K562 (cell line): Measurements from ENCODE around the gene ETV2. TPM values are rescaled to one million over a fixed set of nuclear protein-coding genes. Genes with fewer than 3 reads are reported as not detected.

ENCODE experiments used
- BDP1 ChIP-seq: IDR thresholded peaks from 3 replicates; pipeline ENCODE4 v1.6.1; 2011; ENCODE audit not compliant: insufficient read length, insufficient read depth
- BHLHE40 ChIP-seq: IDR thresholded peaks from 2 replicates; pipeline ENCODE4 v1.6.1; 2011; ENCODE audit warnings: low read length, improper control_type of control experiment
- BMI1 ChIP-seq: fragments of 150-350 bp; IDR thresholded peaks from 2 replicates; pipeline ENCODE4 v1.6.1; 2014; ENCODE audit warnings: low read length
- DDX20 ChIP-seq: fragments of 450-650 bp; IDR thresholded peaks from 2 replicates; pipeline ENCODE4 v1.6.1; 2016; ENCODE audit warnings: missing genetic modification characterization, low read depth, mild to moderate bottlenecking, missing compliant biosample characterization, moderate library complexity
- HBP1 ChIP-seq: fragments of 450-650 bp; formaldehyde crosslinking; IDR thresholded peaks from 2 replicates; pipeline ENCODE4 v1.4.0; 2022; ENCODE audit warnings: missing genetic modification characterization
- HMG20A ChIP-seq: fragments of 450-650 bp; formaldehyde crosslinking; conservative IDR thresholded peaks from 2 replicates; pipeline ENCODE4 v1.4.0; 2020; ENCODE audit warnings: mild to moderate bottlenecking, mixed read lengths
- IRF1 ChIP-seq: sonication (generic); formaldehyde crosslinking; IDR thresholded peaks from 2 replicates; pipeline ENCODE4 v1.8.0; 2022; ENCODE audit warnings: missing genetic modification reagents, mild to moderate bottlenecking, borderline replicate concordance
- KDM4B ChIP-seq, 2 experiments: fragments of 450-650 bp in 1 of 2; sonication (generic) in 1 of 2; IDR thresholded peaks; 2 replicates each; pipeline ENCODE4 v1.6.1; 2016 to 2017; ENCODE audit warnings: borderline replicate concordance in 2 of 2, antibody characterized with exemption in 1 of 2, low read depth in 1 of 2, mild to moderate bottlenecking in 1 of 2
- MLX ChIP-seq, 2 experiments: fragments of 450-650 bp in 1 of 2; sonication (generic) in 1 of 2; formaldehyde crosslinking; conservative IDR thresholded peaks; 2 replicates each; pipeline versions ENCODE4 v1.4.0 to v1.8.1; 2020 to 2022; ENCODE audit warnings: mild to moderate bottlenecking in 1 of 2, missing genetic modification reagents in 1 of 2
- PTRF ChIP-seq: fragments of 450-650 bp; IDR thresholded peaks from 2 replicates; pipeline ENCODE4 v1.6.1; 2016; ENCODE audit warnings: mild to moderate bottlenecking, missing genetic modification characterization, missing compliant biosample characterization
- RHOXF2B ChIP-seq: fragments of 250-450 bp; sonication (Bioruptor Pico); conservative IDR thresholded peaks from 2 replicates; pipeline ENCODE4 v1.5.1; 2021
- SP2 ChIP-seq: IDR thresholded peaks from 2 replicates; pipeline ENCODE4 v1.6.1; 2011; ENCODE audit warnings: mild to moderate bottlenecking, low read depth, low read length, moderate library complexity; ENCODE audit not compliant: poor library complexity, severe bottlenecking; ENCODE audit errors: extremely low read depth
- ZC3H11A ChIP-seq: IDR thresholded peaks from 2 replicates; pipeline ENCODE4 v1.6.1; 2012; ENCODE audit warnings: low read depth, low read length, improper control_type of control experiment
- ZNF165 ChIP-seq: fragments of 250-450 bp; sonication (Bioruptor Pico); IDR thresholded peaks from 2 replicates; pipeline ENCODE4 v1.4.0; 2020; ENCODE audit warnings: borderline replicate concordance
- ZNF445 ChIP-seq: fragments of 250-450 bp; sonication (Bioruptor Pico); IDR thresholded peaks from 2 replicates; pipeline ENCODE4 v1.4.0; 2020; ENCODE audit warnings: low read depth, mild to moderate bottlenecking, moderate library complexity
- ZNF507 ChIP-seq: conservative IDR thresholded peaks from 2 replicates; pipeline ENCODE4 v1.6.1; 2017; ENCODE audit warnings: missing genetic modification characterization, missing compliant biosample characterization
- polyA plus RNA-seq, 8 experiments: library from polyadenylated mRNA; depleted of rRNA in 4 of 8; stranded (reverse) in 5 of 8; unstranded in 3 of 8; fragments of >200 nt; fragmentation: Nextera tagmentation in 2 of 8; fragmentation: Illumina TruSeq in 1 of 8; extraction: Ambion mirVana in 2 of 8; extraction: Trizol in 1 of 8; gene quantifications; 2 replicates each; pipeline versions ENCODE4 v1.2.1 to v1.2.3, GENCODE V29; 2011 to 2014; ENCODE audit warnings: inconsistent platforms in 1 of 8, missing spikeins in 1 of 8
- total RNA-seq, 7 experiments: library from RNA; depleted of rRNA in 6 of 7; stranded (reverse); fragments of >200 nt in 6 of 7; fragmentation: Illumina TruSeq in 2 of 7; extraction: Trizol in 2 of 7; gene quantifications; 2 replicates each; pipeline versions ENCODE4 v1.2.1 to v1.2.3, GENCODE V29; 2011 to 2021; ENCODE audit warnings: low replicate concordance in 1 of 7
- TF ChIP-seq, protein P1 (sequence below), 2 experiments: fragments of 150-350 bp in 1 of 2; IDR thresholded peaks; 2 replicates each; pipeline ENCODE4 v1.6.1; 2012 to 2016; ENCODE audit warnings: low read depth in 2 of 2, low read length in 2 of 2, mild to moderate bottlenecking in 1 of 2, moderate library complexity in 1 of 2
- TF ChIP-seq, protein P2 (sequence below): IDR thresholded peaks from 2 replicates; pipeline ENCODE4 v1.6.1; 2012; ENCODE audit warnings: low read depth, low read length, improper control_type of control experiment, borderline replicate concordance

ETV2 gene
- total and polyA plus RNA-seq, 9 of the 15 experiments (the other 6 are each of a cell fraction or from before 2014, with no cell fraction given): 0.11 to 3.7 (median 0.55) TPM

DNA sequence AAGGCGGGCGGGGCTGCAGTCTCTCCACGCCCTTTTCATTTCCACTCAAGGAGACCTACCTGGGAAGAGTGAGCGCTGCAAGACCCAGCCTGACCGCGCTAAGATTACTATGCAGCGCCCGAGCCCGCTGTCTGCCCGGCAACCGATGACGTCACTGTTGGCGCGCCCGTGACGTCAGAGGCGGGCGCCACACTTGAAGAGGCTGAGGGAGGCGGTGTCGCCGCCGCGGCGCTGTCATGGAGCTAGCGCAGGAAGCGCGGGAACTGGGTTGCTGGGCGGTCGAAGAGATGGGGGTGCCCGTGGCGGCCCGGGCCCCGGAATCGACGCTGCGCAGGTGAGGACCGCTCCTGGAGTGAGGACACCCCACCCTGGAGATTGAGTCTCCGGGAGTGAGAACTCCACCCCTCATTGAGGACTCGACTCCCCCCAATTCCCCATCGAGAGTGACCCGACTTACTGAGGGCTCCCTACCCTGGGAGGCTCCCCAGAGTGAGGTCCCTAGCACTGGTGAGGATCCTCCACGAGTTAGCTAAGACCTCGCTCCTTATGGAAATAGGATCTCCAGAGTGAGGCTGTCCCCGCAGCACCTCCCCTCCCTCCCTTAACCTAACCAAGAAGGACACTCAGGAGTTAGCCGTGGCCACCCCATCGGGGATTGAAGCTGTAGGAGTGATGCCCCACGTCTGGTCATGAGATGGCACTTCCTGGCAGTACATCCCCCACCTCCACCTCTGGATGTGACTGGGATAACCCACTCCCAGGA lies 28.8 kb upstream of the ETV2 start, which contains the start of gene HAUS5 (continued):
- TF ChIP-seq BHLHE40: peak; percentile 79
- no peak for TF ChIP-seq DDX20
- TF ChIP-seq HBP1 (CRISPR knock-in tag): 0 out of 2 replicates have a peak, but pooled peaks have one; percentile 33
- no peak for TF ChIP-seq HMG20A (CRISPR knock-in tag)
- TF ChIP-seq RHOXF2B (CRISPR knock-in tag): no peak; the same call in 1 of the 2 replicates
- TF ChIP-seq BMI1: no peak
- TF ChIP-seq IRF1 (CRISPR knock-in tag): no peak
- TF ChIP-seq PTRF (tag): no peak
- TF ChIP-seq SP2: no peak
- no peak for TF ChIP-seq MLX (CRISPR knock-in tag; conservative IDR thresholded peaks at IDR 0.05)
- 0 out of 4 replicates have a peak, but pooled peaks of 1 of the 2 experiments have one; percentile 68 for TF ChIP-seq KDM4B (IDR thresholded peaks at IDR 0.05; ENCODE audit: borderline replicate concordance in 2 of 2, low read depth in 1 of 2)
- TF ChIP-seq BDP1: no peak
- TF ChIP-seq, protein P1, sequence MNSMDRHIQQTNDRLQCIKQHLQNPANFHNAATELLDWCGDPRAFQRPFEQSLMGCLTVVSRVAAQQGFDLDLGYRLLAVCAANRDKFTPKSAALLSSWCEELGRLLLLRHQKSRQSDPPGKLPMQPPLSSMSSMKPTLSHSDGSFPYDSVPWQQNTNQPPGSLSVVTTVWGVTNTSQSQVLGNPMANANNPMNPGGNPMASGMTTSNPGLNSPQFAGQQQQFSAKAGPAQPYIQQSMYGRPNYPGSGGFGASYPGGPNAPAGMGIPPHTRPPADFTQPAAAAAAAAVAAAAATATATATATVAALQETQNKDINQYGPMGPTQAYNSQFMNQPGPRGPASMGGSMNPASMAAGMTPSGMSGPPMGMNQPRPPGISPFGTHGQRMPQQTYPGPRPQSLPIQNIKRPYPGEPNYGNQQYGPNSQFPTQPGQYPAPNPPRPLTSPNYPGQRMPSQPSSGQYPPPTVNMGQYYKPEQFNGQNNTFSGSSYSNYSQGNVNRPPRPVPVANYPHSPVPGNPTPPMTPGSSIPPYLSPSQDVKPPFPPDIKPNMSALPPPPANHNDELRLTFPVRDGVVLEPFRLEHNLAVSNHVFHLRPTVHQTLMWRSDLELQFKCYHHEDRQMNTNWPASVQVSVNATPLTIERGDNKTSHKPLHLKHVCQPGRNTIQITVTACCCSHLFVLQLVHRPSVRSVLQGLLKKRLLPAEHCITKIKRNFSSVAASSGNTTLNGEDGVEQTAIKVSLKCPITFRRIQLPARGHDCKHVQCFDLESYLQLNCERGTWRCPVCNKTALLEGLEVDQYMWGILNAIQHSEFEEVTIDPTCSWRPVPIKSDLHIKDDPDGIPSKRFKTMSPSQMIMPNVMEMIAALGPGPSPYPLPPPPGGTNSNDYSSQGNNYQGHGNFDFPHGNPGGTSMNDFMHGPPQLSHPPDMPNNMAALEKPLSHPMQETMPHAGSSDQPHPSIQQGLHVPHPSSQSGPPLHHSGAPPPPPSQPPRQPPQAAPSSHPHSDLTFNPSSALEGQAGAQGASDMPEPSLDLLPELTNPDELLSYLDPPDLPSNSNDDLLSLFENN (IDR thresholded peaks at IDR 0.05; ENCODE audit: low read depth in 2 of 2, low read length in 2 of 2): no peak
- TF ChIP-seq, protein P2, sequence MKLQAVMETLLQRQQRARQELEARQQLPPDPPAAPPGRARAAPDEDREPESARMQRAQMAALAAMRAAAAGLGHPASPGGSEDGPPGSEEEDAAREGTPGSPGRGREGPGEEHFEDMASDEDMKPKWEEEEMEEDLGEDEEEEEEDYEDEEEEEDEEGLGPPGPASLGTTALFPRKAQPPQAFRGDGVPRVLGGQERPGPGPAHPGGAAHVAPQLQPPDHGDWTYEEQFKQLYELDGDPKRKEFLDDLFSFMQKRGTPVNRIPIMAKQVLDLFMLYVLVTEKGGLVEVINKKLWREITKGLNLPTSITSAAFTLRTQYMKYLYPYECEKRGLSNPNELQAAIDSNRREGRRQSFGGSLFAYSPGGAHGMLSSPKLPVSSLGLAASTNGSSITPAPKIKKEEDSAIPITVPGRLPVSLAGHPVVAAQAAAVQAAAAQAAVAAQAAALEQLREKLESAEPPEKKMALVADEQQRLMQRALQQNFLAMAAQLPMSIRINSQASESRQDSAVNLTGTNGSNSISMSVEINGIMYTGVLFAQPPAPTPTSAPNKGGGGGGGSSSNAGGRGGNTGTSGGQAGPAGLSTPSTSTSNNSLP: no peak
- no peak for TF ChIP-seq ZNF165 (CRISPR knock-in tag)
- TF ChIP-seq ZC3H11A: no peak
- peak; percentile 66; the same call in 1 of the 2 replicates for TF ChIP-seq ZNF445 (CRISPR knock-in tag)
- no peak for TF ChIP-seq ZNF507 (tag)
